Measurements from ENCODE around the gene FAM174C.

DNA sequence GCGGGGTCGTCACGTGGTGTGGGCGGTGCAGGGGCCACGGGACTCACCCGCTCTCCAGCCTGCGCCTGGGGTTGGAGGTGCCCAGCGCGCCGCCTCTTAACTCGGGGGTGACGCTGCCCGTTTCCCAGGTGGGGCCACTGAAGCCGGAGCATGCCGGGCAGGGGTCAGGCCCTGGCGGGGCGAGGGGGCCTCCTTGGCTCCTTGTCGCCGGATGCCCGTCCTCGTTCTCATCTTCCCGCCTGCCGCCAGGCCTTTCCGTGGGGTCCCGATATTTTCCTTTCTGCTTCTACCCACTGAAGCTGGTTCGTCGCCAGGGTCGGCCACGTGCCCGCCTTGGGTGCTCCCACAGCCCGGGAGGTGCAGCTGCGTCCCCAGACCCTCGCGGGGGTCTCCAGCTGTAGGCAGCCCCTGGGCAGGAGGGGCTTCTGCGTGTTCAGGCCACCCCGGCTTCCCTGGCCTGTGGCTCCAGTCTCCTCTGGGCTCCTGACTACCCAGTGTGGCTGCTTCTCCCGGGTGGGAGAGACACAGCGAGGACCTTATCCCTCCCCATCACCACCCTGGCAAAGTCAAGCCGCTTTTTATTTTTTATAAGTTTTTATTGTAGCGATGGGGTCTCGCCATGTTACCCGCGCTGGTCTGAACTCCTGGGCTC, 772 bp downstream of the FAM174C start:
- TF ChIP-seq, protein P1, sequence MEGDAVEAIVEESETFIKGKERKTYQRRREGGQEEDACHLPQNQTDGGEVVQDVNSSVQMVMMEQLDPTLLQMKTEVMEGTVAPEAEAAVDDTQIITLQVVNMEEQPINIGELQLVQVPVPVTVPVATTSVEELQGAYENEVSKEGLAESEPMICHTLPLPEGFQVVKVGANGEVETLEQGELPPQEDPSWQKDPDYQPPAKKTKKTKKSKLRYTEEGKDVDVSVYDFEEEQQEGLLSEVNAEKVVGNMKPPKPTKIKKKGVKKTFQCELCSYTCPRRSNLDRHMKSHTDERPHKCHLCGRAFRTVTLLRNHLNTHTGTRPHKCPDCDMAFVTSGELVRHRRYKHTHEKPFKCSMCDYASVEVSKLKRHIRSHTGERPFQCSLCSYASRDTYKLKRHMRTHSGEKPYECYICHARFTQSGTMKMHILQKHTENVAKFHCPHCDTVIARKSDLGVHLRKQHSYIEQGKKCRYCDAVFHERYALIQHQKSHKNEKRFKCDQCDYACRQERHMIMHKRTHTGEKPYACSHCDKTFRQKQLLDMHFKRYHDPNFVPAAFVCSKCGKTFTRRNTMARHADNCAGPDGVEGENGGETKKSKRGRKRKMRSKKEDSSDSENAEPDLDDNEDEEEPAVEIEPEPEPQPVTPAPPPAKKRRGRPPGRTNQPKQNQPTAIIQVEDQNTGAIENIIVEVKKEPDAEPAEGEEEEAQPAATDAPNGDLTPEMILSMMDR (IDR thresholded peaks at IDR 0.05; ENCODE audit: insufficient read depth, low read length, poor library complexity, severe bottlenecking) = no peak
- TF ChIP-seq EZH2phosphoT487 (conservative IDR thresholded peaks at IDR 0.05; ENCODE audit: low read length) = no peak
